Measurements from ENCODE around the gene CIAO2A. TPM values are rescaled to one million over a fixed set of nuclear protein-coding genes. Genes with fewer than 3 reads are reported as not detected.

CIAO2A gene
- polyA plus RNA-seq, 1 donor from 2014 or later: 156 TPM

DNA sequence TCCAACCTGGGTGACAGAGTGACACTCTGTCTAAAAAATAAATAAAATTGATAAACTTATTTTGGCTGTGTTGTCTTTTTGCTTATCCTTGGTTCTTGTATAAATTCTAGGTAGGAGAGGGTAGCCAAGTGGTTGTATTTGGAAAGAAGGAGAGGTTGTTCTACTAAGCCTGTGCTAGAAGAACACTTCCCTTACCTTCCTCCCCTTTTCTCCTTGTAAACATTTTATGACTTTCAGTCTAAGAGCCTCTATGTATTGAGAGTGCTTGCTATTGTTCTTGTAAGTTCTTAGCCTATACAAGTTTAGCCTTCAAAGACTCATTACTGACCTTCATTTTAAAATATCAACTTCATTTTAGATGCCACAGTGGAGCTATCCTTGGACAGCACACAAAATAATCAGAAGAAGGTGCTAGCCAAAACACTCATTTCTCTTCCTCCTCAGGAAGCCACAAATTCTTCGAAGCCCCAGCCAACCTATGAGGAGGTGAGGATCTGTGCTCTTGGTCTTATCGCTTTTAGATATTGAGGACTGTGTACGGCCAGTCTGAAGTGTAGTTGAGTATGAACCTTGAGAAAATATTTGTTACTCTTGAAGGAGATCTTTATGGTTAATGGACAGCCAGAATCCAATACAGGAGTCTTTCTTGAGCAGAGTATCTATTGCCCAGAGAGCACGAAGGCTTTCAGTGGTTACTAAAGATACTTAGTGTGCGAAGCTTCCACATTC, 24.3 kb upstream of the CIAO2A start:
- H3K36me3 ChIP-seq (ENCODE audit: insufficient read depth, low read length): no peaks in the 10 kb centered on the region
- TF ChIP-seq RAD21 (conservative IDR thresholded peaks at IDR 0.05) (no peak), SMC3 (conservative IDR thresholded peaks at IDR 0.05; ENCODE audit: poor library complexity) (no peak), TAF1 (IDR thresholded peaks at IDR 0.05; ENCODE audit: low read depth) (no peak), POLR2AphosphoS5 (IDR thresholded peaks at IDR 0.05) (no peak), EZH2 (IDR thresholded peaks at IDR 0.05; ENCODE audit: borderline replicate concordance, insufficient read depth, low read length, poor library complexity, severe bottlenecking) (no peak), MXI1 (conservative IDR thresholded peaks at IDR 0.05; ENCODE audit: poor library complexity, severe bottlenecking) (no peak), EP300 (conservative IDR thresholded peaks at IDR 0.05; ENCODE audit: poor library complexity, severe bottlenecking) (no peak)
- TF ChIP-seq, protein P1, sequence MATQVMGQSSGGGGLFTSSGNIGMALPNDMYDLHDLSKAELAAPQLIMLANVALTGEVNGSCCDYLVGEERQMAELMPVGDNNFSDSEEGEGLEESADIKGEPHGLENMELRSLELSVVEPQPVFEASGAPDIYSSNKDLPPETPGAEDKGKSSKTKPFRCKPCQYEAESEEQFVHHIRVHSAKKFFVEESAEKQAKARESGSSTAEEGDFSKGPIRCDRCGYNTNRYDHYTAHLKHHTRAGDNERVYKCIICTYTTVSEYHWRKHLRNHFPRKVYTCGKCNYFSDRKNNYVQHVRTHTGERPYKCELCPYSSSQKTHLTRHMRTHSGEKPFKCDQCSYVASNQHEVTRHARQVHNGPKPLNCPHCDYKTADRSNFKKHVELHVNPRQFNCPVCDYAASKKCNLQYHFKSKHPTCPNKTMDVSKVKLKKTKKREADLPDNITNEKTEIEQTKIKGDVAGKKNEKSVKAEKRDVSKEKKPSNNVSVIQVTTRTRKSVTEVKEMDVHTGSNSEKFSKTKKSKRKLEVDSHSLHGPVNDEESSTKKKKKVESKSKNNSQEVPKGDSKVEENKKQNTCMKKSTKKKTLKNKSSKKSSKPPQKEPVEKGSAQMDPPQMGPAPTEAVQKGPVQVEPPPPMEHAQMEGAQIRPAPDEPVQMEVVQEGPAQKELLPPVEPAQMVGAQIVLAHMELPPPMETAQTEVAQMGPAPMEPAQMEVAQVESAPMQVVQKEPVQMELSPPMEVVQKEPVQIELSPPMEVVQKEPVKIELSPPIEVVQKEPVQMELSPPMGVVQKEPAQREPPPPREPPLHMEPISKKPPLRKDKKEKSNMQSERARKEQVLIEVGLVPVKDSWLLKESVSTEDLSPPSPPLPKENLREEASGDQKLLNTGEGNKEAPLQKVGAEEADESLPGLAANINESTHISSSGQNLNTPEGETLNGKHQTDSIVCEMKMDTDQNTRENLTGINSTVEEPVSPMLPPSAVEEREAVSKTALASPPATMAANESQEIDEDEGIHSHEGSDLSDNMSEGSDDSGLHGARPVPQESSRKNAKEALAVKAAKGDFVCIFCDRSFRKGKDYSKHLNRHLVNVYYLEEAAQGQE (IDR thresholded peaks at IDR 0.05; ENCODE audit: borderline replicate concordance): no peak
- TF ChIP-seq, protein P2, sequence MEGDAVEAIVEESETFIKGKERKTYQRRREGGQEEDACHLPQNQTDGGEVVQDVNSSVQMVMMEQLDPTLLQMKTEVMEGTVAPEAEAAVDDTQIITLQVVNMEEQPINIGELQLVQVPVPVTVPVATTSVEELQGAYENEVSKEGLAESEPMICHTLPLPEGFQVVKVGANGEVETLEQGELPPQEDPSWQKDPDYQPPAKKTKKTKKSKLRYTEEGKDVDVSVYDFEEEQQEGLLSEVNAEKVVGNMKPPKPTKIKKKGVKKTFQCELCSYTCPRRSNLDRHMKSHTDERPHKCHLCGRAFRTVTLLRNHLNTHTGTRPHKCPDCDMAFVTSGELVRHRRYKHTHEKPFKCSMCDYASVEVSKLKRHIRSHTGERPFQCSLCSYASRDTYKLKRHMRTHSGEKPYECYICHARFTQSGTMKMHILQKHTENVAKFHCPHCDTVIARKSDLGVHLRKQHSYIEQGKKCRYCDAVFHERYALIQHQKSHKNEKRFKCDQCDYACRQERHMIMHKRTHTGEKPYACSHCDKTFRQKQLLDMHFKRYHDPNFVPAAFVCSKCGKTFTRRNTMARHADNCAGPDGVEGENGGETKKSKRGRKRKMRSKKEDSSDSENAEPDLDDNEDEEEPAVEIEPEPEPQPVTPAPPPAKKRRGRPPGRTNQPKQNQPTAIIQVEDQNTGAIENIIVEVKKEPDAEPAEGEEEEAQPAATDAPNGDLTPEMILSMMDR (IDR thresholded peaks at IDR 0.05; ENCODE audit: poor library complexity, severe bottlenecking): no peak
- H3K27ac ChIP-seq (ENCODE audit: low read length): no peak overlapping the region

DNA sequence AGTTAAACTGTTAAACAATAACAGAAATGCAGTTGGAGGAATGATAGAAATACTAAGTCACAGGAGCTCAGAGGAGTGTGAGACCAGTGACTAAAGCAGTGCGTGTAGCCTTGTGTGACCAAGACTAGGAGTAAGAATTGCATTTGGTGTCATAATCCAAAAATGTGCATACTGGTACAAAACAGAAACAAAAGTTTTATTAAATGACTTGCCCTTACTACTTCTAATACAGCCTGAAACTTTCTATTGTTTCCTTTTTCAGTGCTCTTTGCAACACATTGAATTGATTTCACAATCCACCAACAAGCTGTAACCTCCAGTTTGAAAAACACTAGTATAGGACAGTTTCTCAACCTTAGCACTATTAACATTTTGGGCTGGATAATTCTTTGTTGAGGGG, 19.3 kb upstream of the CIAO2A start:
- no peaks in the 10 kb centered on the region for H3K9me2 ChIP-seq (ENCODE audit: insufficient read depth, low read length)
- H3K9ac ChIP-seq (ENCODE audit: low read length): no peak overlapping the region
- H3K4me2 ChIP-seq (ENCODE audit: low read length): no peak overlapping the region
- peaks cover 15% of the 10 kb centered on the region for H3K79me2 ChIP-seq (replicated peaks; ENCODE audit: insufficient read depth, low read length)
- H3K4me3 ChIP-seq (ENCODE audit: low read length): no peak overlapping the region
- H3K27ac ChIP-seq (ENCODE audit: low read length): no peak overlapping the region
- H3K27me3 ChIP-seq (ENCODE audit: insufficient read depth, low read depth, low read length): no peaks in the 10 kb centered on the region
- H3F3A ChIP-seq (ENCODE audit: insufficient read depth, low read length, poor library complexity, severe bottlenecking): no peaks in the 10 kb centered on the region
- TF ChIP-seq TAF1 (IDR thresholded peaks at IDR 0.05; ENCODE audit: low read depth) (no peak), EP300 (conservative IDR thresholded peaks at IDR 0.05; ENCODE audit: poor library complexity, severe bottlenecking) (no peak), POLR2AphosphoS5 (IDR thresholded peaks at IDR 0.05) (no peak), EZH2 (IDR thresholded peaks at IDR 0.05; ENCODE audit: borderline replicate concordance, insufficient read depth, low read length, poor library complexity, severe bottlenecking) (no peak), MXI1 (conservative IDR thresholded peaks at IDR 0.05; ENCODE audit: poor library complexity, severe bottlenecking) (no peak), RAD21 (conservative IDR thresholded peaks at IDR 0.05) (no peak), SMC3 (conservative IDR thresholded peaks at IDR 0.05; ENCODE audit: poor library complexity) (no peak)
- TF ChIP-seq, protein P2 (IDR thresholded peaks at IDR 0.05; ENCODE audit: poor library complexity, severe bottlenecking): no peak
- TF ChIP-seq, protein P1 (IDR thresholded peaks at IDR 0.05; ENCODE audit: borderline replicate concordance): no peak
- H3K36me3 ChIP-seq (ENCODE audit: insufficient read depth, low read length): no peaks in the 10 kb centered on the region
- H4K20me1 ChIP-seq (ENCODE audit: insufficient read depth): no peaks in the 10 kb centered on the region
- H3K9me3 ChIP-seq (ENCODE audit: low read length): no peaks in the 10 kb centered on the region
- H2AFZ ChIP-seq (ENCODE audit: low read depth, low read length): no peak overlapping the region

More for the DNA sequence above, 24.3 kb upstream of the CIAO2A start:
- Histone ChIP-seq H3K4me2 (ENCODE audit: low read length) (no peak overlapping the region), H3F3A (ENCODE audit: insufficient read depth, low read length, poor library complexity, severe bottlenecking) (no peaks in the 10 kb centered on the region), H3K9me3 (ENCODE audit: low read length) (no peaks in the 10 kb centered on the region), H4K20me1 (ENCODE audit: insufficient read depth) (no peaks in the 10 kb centered on the region), H3K4me3 (ENCODE audit: low read length) (no peak overlapping the region), H3K9me2 (ENCODE audit: insufficient read depth, low read length) (no peaks in the 10 kb centered on the region), H3K79me2 (replicated peaks; ENCODE audit: insufficient read depth, low read length) (no peaks in the 10 kb centered on the region), H3K27me3 (ENCODE audit: insufficient read depth, low read depth, low read length) (no peaks in the 10 kb centered on the region), H2AFZ (ENCODE audit: low read depth, low read length) (no peak overlapping the region), H3K9ac (ENCODE audit: low read length) (no peak overlapping the region)

Data from neural cell (in vitro differentiated cells).